Stomach (tissue), 4 donors: ENCODE results near the gene TSPAN7.

ENCODE experiments used
- POLR2A ChIP-seq, 4 donors: fragments of 450-650 bp; IDR thresholded peaks; one replicate each; pipeline ENCODE4 v1.6.1; 2016; ENCODE audit warnings: antibody characterized with exemption in 4 of 4, control low read depth in 2 of 4, mild to moderate bottlenecking in 1 of 4, moderate library complexity in 1 of 4
- TF ChIP-seq, protein P1 (sequence below), 7 experiments: fragments of 450-650 bp in 4 of 7; fragments of 200-600 bp in 3 of 7; sonication (generic) in 3 of 7; IDR thresholded peaks; one replicate each; pipeline ENCODE4 v1.5.1; 2016 to 2019; ENCODE audit warnings: antibody characterized with exemption in 7 of 7, control low read depth in 2 of 7, mild to moderate bottlenecking in 1 of 7

- TF ChIP-seq, protein P1, sequence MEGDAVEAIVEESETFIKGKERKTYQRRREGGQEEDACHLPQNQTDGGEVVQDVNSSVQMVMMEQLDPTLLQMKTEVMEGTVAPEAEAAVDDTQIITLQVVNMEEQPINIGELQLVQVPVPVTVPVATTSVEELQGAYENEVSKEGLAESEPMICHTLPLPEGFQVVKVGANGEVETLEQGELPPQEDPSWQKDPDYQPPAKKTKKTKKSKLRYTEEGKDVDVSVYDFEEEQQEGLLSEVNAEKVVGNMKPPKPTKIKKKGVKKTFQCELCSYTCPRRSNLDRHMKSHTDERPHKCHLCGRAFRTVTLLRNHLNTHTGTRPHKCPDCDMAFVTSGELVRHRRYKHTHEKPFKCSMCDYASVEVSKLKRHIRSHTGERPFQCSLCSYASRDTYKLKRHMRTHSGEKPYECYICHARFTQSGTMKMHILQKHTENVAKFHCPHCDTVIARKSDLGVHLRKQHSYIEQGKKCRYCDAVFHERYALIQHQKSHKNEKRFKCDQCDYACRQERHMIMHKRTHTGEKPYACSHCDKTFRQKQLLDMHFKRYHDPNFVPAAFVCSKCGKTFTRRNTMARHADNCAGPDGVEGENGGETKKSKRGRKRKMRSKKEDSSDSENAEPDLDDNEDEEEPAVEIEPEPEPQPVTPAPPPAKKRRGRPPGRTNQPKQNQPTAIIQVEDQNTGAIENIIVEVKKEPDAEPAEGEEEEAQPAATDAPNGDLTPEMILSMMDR (IDR thresholded peaks at IDR 0.05) = no peak
- no peak for TF ChIP-seq POLR2A (IDR thresholded peaks at IDR 0.05)
These were observed 88.6 kb downstream of the TSPAN7 start for GRCh38 chrX:38649674-38650647.
